ENCODE data around the gene APAF1. TPM values are rescaled to one million over a fixed set of nuclear protein-coding genes. Genes with fewer than 3 reads are reported as not detected.

Gene APAF1
- total RNA-seq, 3 donors from 2014 or later (not counting 1 experiment from before 2014, with no cell fraction given), result 33.5 to 43.7 (median 34.9) TPM

- H3K9me3 Mint-ChIP-seq, result no peaks in the 10 kb centered on the region
- H3K4me1 Mint-ChIP-seq, result peaks cover 5 to 13% of the 10 kb centered on the region in 2 donors
- H3K36me3 Mint-ChIP-seq, result peaks cover 10% of the 10 kb centered on the region
- intact Hi-C loops (cut with micrococcal nuclease), result no loop called here
- Histone ChIP-seq H3K4me3 (ENCODE audit: low read length) (no peak overlapping the region), H3K27ac (ENCODE audit: low read length) (no peak overlapping the region), H3K36me3 (ENCODE audit: control insufficient read depth, insufficient read depth, low read length) (peaks cover 42% of the 10 kb centered on the region), H3K9me3 (ENCODE audit: control insufficient read depth, insufficient read depth, low read length) (no peaks in the 10 kb centered on the region), H3K27me3 (ENCODE audit: control insufficient read depth, insufficient read depth, low read length) (no peaks in the 10 kb centered on the region), H3K4me1 (ENCODE audit: control insufficient read depth, insufficient read depth, low read length) (no peaks in the 10 kb centered on the region)
- 84% methylated on average over 6 of the region's 6 CpGs for WGBS (ENCODE audit: insufficient coverage)
- ATAC-seq (no peak), DNase-seq (no peak)
- H3K4me3 Mint-ChIP-seq, result no peak overlapping the region
- H3K27ac Mint-ChIP-seq, result peak overlapping the region in 1 of 2 donors; percentile 9
- no peaks in the 10 kb centered on the region for H3K27me3 Mint-ChIP-seq (ENCODE audit: low read depth in 2 of 2)
- no peak for TF ChIP-seq CTCF (IDR thresholded peaks at IDR 0.05)
Observed at GRCh38 chr12:98656289-98657101, 11.4 kb downstream of the APAF1 start.

GRCh38 chr12:98660521-98660920 is 15.4 kb downstream of the APAF1 start:
- peaks cover 68% of the 10 kb centered on the region for H3K36me3 ChIP-seq (ENCODE audit: control insufficient read depth, insufficient read depth, low read length)
- no peaks in the 10 kb centered on the region for H3K9me3 ChIP-seq (ENCODE audit: control insufficient read depth, insufficient read depth, low read length)
- no peaks in the 10 kb centered on the region for H3K4me1 ChIP-seq (ENCODE audit: control insufficient read depth, insufficient read depth, low read length)
- H3K4me3 ChIP-seq (ENCODE audit: low read length), result no peak overlapping the region
- no peak for ATAC-seq
- no peak overlapping the region for H3K27ac ChIP-seq (ENCODE audit: low read length)
- peaks cover 10% of the 10 kb centered on the region for H3K36me3 Mint-ChIP-seq
- no peaks in the 10 kb centered on the region for H3K9me3 Mint-ChIP-seq
- no peak overlapping the region for H3K4me3 Mint-ChIP-seq
- H3K27ac Mint-ChIP-seq, result no peak overlapping the region
- DNase-seq, result no peak
- no peaks in the 10 kb centered on the region for H3K27me3 ChIP-seq (ENCODE audit: control insufficient read depth, insufficient read depth, low read length)
- H3K4me1 Mint-ChIP-seq, result peaks cover 0 to 8% of the 10 kb centered on the region in 2 donors
- TF ChIP-seq CTCF (IDR thresholded peaks at IDR 0.05), result no peak
- H3K27me3 Mint-ChIP-seq (ENCODE audit: low read depth in 2 of 2), result no peaks in the 10 kb centered on the region
- intact Hi-C loops (cut with micrococcal nuclease), result no loop called here

GRCh38 chr12:98669751-98670150 is 24.7 kb downstream of the APAF1 start:
- Histone ChIP-seq H3K9me3 (ENCODE audit: control insufficient read depth, insufficient read depth, low read length) (no peaks in the 10 kb centered on the region), H3K27ac (ENCODE audit: low read length) (no peak overlapping the region), H3K4me3 (ENCODE audit: low read length) (no peak overlapping the region), H3K4me1 (ENCODE audit: control insufficient read depth, insufficient read depth, low read length) (peaks cover 3% of the 10 kb centered on the region), H3K27me3 (ENCODE audit: control insufficient read depth, insufficient read depth, low read length) (no peaks in the 10 kb centered on the region), H3K36me3 (ENCODE audit: control insufficient read depth, insufficient read depth, low read length) (peaks cover 63% of the 10 kb centered on the region)
- intact Hi-C loops (cut with micrococcal nuclease), result no loop called here
- Mint-ChIP-seq H3K27me3 (ENCODE audit: low read depth in 2 of 2) (no peaks in the 10 kb centered on the region), H3K36me3 (peaks cover 13% of the 10 kb centered on the region), H3K9me3 (no peaks in the 10 kb centered on the region), H3K4me1 (peaks cover 21 to 22% of the 10 kb centered on the region in 2 donors), H3K4me3 (no peak overlapping the region), H3K27ac (peak overlapping the region; percentile 4 to 70)
- TF ChIP-seq CTCF (IDR thresholded peaks at IDR 0.05), result no peak
- 54% methylated on average over 3 of the region's 3 CpGs for WGBS (ENCODE audit: insufficient coverage)
- ATAC-seq, result no peak
- no peak for DNase-seq

- intact Hi-C loops (cut with micrococcal nuclease), result no loop called here
- no peaks in the 10 kb centered on the region for H3K9me3 Mint-ChIP-seq
- peaks cover 56% of the 10 kb centered on the region for H3K36me3 ChIP-seq (ENCODE audit: control insufficient read depth, insufficient read depth, low read length)
Observed at GRCh38 chr12:98671459-98671858, 26.4 kb downstream of the APAF1 start.

More at GRCh38 chr12:98671459-98671858, 26.4 kb downstream of the APAF1 start:
- ATAC-seq (no peak), DNase-seq (no peak)
- H3K36me3 Mint-ChIP-seq, result peaks cover 13% of the 10 kb centered on the region
- no peak overlapping the region for H3K27ac ChIP-seq (ENCODE audit: low read length)
- H3K9me3 ChIP-seq (ENCODE audit: control insufficient read depth, insufficient read depth, low read length), result no peaks in the 10 kb centered on the region
- H3K27me3 ChIP-seq (ENCODE audit: control insufficient read depth, insufficient read depth, low read length), result no peaks in the 10 kb centered on the region
- H3K4me3 ChIP-seq (ENCODE audit: low read length), result no peak overlapping the region
- H3K4me1 ChIP-seq (ENCODE audit: control insufficient read depth, insufficient read depth, low read length), result peaks cover 3% of the 10 kb centered on the region
- no peaks in the 10 kb centered on the region for H3K27me3 Mint-ChIP-seq (ENCODE audit: low read depth in 2 of 2)
- no peak for TF ChIP-seq CTCF (IDR thresholded peaks at IDR 0.05)
- H3K4me1 Mint-ChIP-seq, result peaks cover 21 to 22% of the 10 kb centered on the region in 2 donors
- H3K27ac Mint-ChIP-seq, result peak overlapping the region in 1 of 2 donors; percentile 52
- no peak overlapping the region for H3K4me3 Mint-ChIP-seq
- 100% methylated on average over 5 of the region's 7 CpGs for WGBS (ENCODE audit: insufficient coverage)
